Activated T-cell treated with anti-CD3 and anti-CD28 coated beads, Interleukin-2, amount 50 U/mL, for 72 hours (primary cell): ENCODE results near the gene SKIL. TPM values are rescaled to one million over a fixed set of nuclear protein-coding genes. Genes with fewer than 3 reads are reported as not detected.
"Not testable (repeated sequence)": the region's sequence is repeated elsewhere in the genome, so short reads cannot be mapped to it uniquely, and the experiment has no call there.

Source experiments
- ATAC-seq, 2 donors: fragments of 150-1000 bp; cut with Tn5 transposase; replicated peaks in 1 of 2; 2 replicates each; pipeline ENCODE4 v1.10.0; 2021; ENCODE audit warnings: moderate library complexity in 2 of 2, mild to moderate bottlenecking in 1 of 2
- DNase-seq, 2 donors: peaks; one replicate each; pipeline ENCODE4 v3.0.0; 2021 to 2022; ENCODE audit warnings: mixed read lengths in 1 of 2
- H3K27ac Mint-ChIP-seq: one replicate; pipeline ENCODE4 v1.8.0; 2022; ENCODE audit warnings: mild to moderate bottlenecking, moderate library complexity, mixed read lengths
- H3K27me3 Mint-ChIP-seq: one replicate; pipeline ENCODE4 v1.8.0; 2022; ENCODE audit warnings: low read depth, mixed read lengths
- H3K36me3 Mint-ChIP-seq, 2 donors: one replicate each; pipeline ENCODE4 v1.8.0; 2022; ENCODE audit warnings: mixed read lengths in 2 of 2, mild to moderate bottlenecking in 1 of 2; ENCODE audit not compliant: insufficient read depth in 2 of 2
- H3K4me1 Mint-ChIP-seq: one replicate; pipeline ENCODE4 v1.8.0; 2022; ENCODE audit warnings: low read depth, mixed read lengths
- H3K4me3 Mint-ChIP-seq, 2 donors: one replicate each; pipeline ENCODE4 v1.8.0; 2022; ENCODE audit warnings: mild to moderate bottlenecking in 2 of 2, mixed read lengths in 2 of 2, moderate library complexity in 2 of 2
- H3K9me3 Mint-ChIP-seq, 2 donors: one replicate each; pipeline ENCODE4 v1.8.0; 2022; ENCODE audit warnings: mixed read lengths in 2 of 2
- total RNA-seq, 2 donors: library from RNA; stranded (reverse); gene quantifications; one replicate each; pipeline ENCODE4 v1.2.3, GENCODE V29; 2022

SKIL gene
- 10 to 100 TPM; 36.2 to 37.3 TPM for total RNA-seq

- DNase-seq = peak; percentile 95 to 97
- Mint-ChIP-seq H3K27me3 (no peaks in the 10 kb centered on the region), H3K9me3 (peaks cover 0 to 3% of the 10 kb centered on the region in 2 donors), H3K36me3 (peaks cover 12 to 15% of the 10 kb centered on the region in 2 donors), H3K4me1 (peaks cover 56% of the 10 kb centered on the region), H3K27ac (peak within 1 kb of the TSS; percentile 75), H3K4me3 (peak within 1 kb of the TSS; percentile 88 to 97)
- peak; percentile 81 for ATAC-seq
Measured at GRCh38 chr3:170357176-170358041, at the start of gene SKIL. Gene SKIL, plus strand, starts transcription at chr3:170357715. Its CDS starts 2,617 bp downstream, at chr3:170360332.

GRCh38 chr3:170309046-170309445 lies 48.5 kb upstream of the SKIL start:
- Mint-ChIP-seq H3K27ac (no peak overlapping the region), H3K4me1 (no peaks in the 10 kb centered on the region), H3K27me3 (no peaks in the 10 kb centered on the region), H3K36me3 (no peaks in the 10 kb centered on the region), H3K4me3 (no peak overlapping the region), H3K9me3 (no peaks in the 10 kb centered on the region)
- no peak for DNase-seq
- ATAC-seq = no peak

GRCh38 chr3:170317954-170318353 lies 39.6 kb upstream of the SKIL start:
- H3K27ac Mint-ChIP-seq = no peak overlapping the region
- H3K4me3 Mint-ChIP-seq = no peak overlapping the region
- ATAC-seq = no peak
- H3K9me3 Mint-ChIP-seq = no peaks in the 10 kb centered on the region
- no peaks in the 10 kb centered on the region for H3K4me1 Mint-ChIP-seq
- no peak for DNase-seq
- H3K27me3 Mint-ChIP-seq = no peaks in the 10 kb centered on the region
- H3K36me3 Mint-ChIP-seq = no peaks in the 10 kb centered on the region

- no peaks in the 10 kb centered on the region for H3K4me1 Mint-ChIP-seq
- no peak overlapping the region for H3K27ac Mint-ChIP-seq
- no peaks in the 10 kb centered on the region for H3K36me3 Mint-ChIP-seq
- H3K4me3 Mint-ChIP-seq = no peak overlapping the region
- H3K27me3 Mint-ChIP-seq = peaks cover 6% of the 10 kb centered on the region
- no peak for ATAC-seq
- DNase-seq = no peak
- no peaks in the 10 kb centered on the region for H3K9me3 Mint-ChIP-seq
Measured at GRCh38 chr3:170320461-170321121, 36.9 kb upstream of the SKIL start.

- DNase-seq = no peak
- no peak for ATAC-seq
- Mint-ChIP-seq H3K4me3 (no peak overlapping the region), H3K27ac (no peak overlapping the region), H3K27me3 (peaks cover 6% of the 10 kb centered on the region), H3K36me3 (no peaks in the 10 kb centered on the region), H3K4me1 (no peaks in the 10 kb centered on the region), H3K9me3 (no peaks in the 10 kb centered on the region)
Measured at GRCh38 chr3:170321321-170322034, 36.0 kb upstream of the SKIL start.

GRCh38 chr3:170322566-170323269 lies 34.8 kb upstream of the SKIL start:
- H3K4me3 Mint-ChIP-seq = no peak overlapping the region
- H3K36me3 Mint-ChIP-seq = no peaks in the 10 kb centered on the region
- DNase-seq (no peak), ATAC-seq (no peak)
- no peaks in the 10 kb centered on the region for H3K9me3 Mint-ChIP-seq
- H3K27ac Mint-ChIP-seq = no peak overlapping the region
- H3K27me3 Mint-ChIP-seq = peaks cover 6% of the 10 kb centered on the region
- no peaks in the 10 kb centered on the region for H3K4me1 Mint-ChIP-seq

- H3K27me3 Mint-ChIP-seq = peaks cover 6% of the 10 kb centered on the region
- no peaks in the 10 kb centered on the region for H3K36me3 Mint-ChIP-seq
- H3K9me3 Mint-ChIP-seq = no peaks in the 10 kb centered on the region
- H3K4me3 Mint-ChIP-seq = no peak overlapping the region
- no peak overlapping the region for H3K27ac Mint-ChIP-seq
- no peak for DNase-seq
- H3K4me1 Mint-ChIP-seq = no peaks in the 10 kb centered on the region
- no peak for ATAC-seq
Measured at GRCh38 chr3:170323331-170323730, 34.2 kb upstream of the SKIL start.

GRCh38 chr3:170324962-170325361 lies 32.6 kb upstream of the SKIL start:
- no peaks in the 10 kb centered on the region for H3K4me1 Mint-ChIP-seq
- DNase-seq (no peak), ATAC-seq (no peak)
- peaks cover 6% of the 10 kb centered on the region for H3K27me3 Mint-ChIP-seq
- H3K27ac Mint-ChIP-seq = no peak overlapping the region
- H3K4me3 Mint-ChIP-seq = no peak overlapping the region
- H3K36me3 Mint-ChIP-seq = no peaks in the 10 kb centered on the region
- no peaks in the 10 kb centered on the region for H3K9me3 Mint-ChIP-seq

- DNase-seq (peak; percentile 8 to 9), ATAC-seq (peak; percentile 65 to 88)
- Mint-ChIP-seq H3K4me3 (no peak overlapping the region), H3K36me3 (no peaks in the 10 kb centered on the region), H3K27me3 (peaks cover 6% of the 10 kb centered on the region), H3K9me3 (no peaks in the 10 kb centered on the region), H3K27ac (peak overlapping the region; percentile 44), H3K4me1 (no peaks in the 10 kb centered on the region)
Measured at GRCh38 chr3:170327040-170327808, 30.3 kb upstream of the SKIL start.

GRCh38 chr3:170327868-170328548 lies 29.5 kb upstream of the SKIL start:
- H3K36me3 Mint-ChIP-seq, DNase-seq, H3K4me1 Mint-ChIP-seq, H3K27ac Mint-ChIP-seq, H3K9me3 Mint-ChIP-seq, ATAC-seq, H3K4me3 Mint-ChIP-seq, H3K27me3 Mint-ChIP-seq: not testable (repeated sequence)

- H3K27ac Mint-ChIP-seq = no peak overlapping the region
- no peak for ATAC-seq
- no peak overlapping the region for H3K4me3 Mint-ChIP-seq
- peak in 1 of 2 donors; percentile 8 for DNase-seq
- no peaks in the 10 kb centered on the region for H3K4me1 Mint-ChIP-seq
- H3K36me3 Mint-ChIP-seq = no peaks in the 10 kb centered on the region
- no peaks in the 10 kb centered on the region for H3K27me3 Mint-ChIP-seq
- no peaks in the 10 kb centered on the region for H3K9me3 Mint-ChIP-seq
Measured at GRCh38 chr3:170330366-170330765, 27.1 kb upstream of the SKIL start.

GRCh38 chr3:170331143-170331542 lies 26.4 kb upstream of the SKIL start:
- ATAC-seq = no peak
- H3K27me3 Mint-ChIP-seq = no peaks in the 10 kb centered on the region
- no peak for DNase-seq
- no peak overlapping the region for H3K27ac Mint-ChIP-seq
- no peaks in the 10 kb centered on the region for H3K36me3 Mint-ChIP-seq
- no peaks in the 10 kb centered on the region for H3K9me3 Mint-ChIP-seq
- H3K4me1 Mint-ChIP-seq = no peaks in the 10 kb centered on the region
- H3K4me3 Mint-ChIP-seq = no peak overlapping the region
